Central memory CD8-positive, alpha-beta T cell (primary cell): ENCODE results near the gene SERPINB3.
"Not testable (repeated sequence)": the region's sequence is repeated elsewhere in the genome, so short reads cannot be mapped to it uniquely, and the experiment has no call there.

Experiments
- ATAC-seq: fragments of 150-1000 bp; cut with Tn5 transposase; replicated peaks from 2 replicates; pipeline ENCODE4 v1.10.0; 2022; ENCODE audit warnings: mild to moderate bottlenecking, moderate FRiP score, moderate number of reproducible peaks; ENCODE audit not compliant: poor library complexity, severe bottlenecking; ENCODE audit errors: extremely low read depth
- DNase-seq, 2 donors: peaks; one replicate each; pipeline ENCODE4 v3.0.0; 2021; ENCODE audit warnings: low spot score in 2 of 2
- H3K27ac Mint-ChIP-seq: one replicate; pipeline ENCODE4 v1.8.0; 2022; ENCODE audit warnings: low read depth, mild to moderate bottlenecking, moderate library complexity, mixed read lengths
- H3K27me3 Mint-ChIP-seq: one replicate; pipeline ENCODE4 v1.8.0; 2022; ENCODE audit warnings: mixed read lengths
- H3K36me3 Mint-ChIP-seq: one replicate; pipeline ENCODE4 v1.8.0; 2022; ENCODE audit warnings: mild to moderate bottlenecking, moderate library complexity, mixed read lengths; ENCODE audit not compliant: insufficient read depth
- H3K4me1 Mint-ChIP-seq: one replicate; pipeline ENCODE4 v1.8.0; 2022; ENCODE audit warnings: mixed read lengths
- H3K4me3 Mint-ChIP-seq: one replicate; pipeline ENCODE4 v1.8.0; 2022; ENCODE audit warnings: mild to moderate bottlenecking, moderate library complexity, mixed read lengths
- H3K9me3 Mint-ChIP-seq: one replicate; pipeline ENCODE4 v1.8.0; 2022; ENCODE audit warnings: mixed read lengths

SERPINB3 gene

DNA sequence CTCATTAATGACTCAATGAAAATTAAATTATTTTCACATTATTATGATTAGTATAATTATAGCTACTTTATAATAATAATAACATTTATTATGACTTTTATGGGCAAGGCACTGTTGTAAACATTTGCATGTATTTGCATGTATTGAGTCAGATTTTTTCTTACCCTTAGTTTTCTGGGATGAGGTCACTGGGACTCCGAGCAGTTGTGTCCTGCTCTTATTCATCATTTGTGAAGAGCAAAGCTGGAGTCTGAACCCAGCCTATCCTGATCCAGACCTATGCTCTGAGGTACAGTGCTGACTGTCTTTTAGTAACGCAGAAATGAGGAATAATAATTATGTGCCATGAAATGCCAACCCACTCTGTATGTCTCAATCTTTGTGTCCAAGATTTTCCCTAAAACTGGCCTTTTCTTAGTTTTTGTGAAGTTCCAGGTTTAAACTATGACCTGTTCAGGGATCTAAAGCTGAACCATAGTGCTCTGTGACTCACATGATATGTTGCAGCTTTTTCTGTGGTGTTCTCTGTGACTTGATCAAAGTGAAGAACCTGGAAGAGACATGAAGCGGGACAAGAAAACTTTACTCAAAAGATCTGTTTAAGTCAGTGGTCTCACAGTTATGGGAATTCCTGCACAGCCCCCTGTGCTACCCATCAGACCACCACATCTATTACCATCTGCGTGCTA lies 18.9 kb downstream of the SERPINB3 start:
- H3K27me3 Mint-ChIP-seq, result peaks cover 12% of the 10 kb centered on the region
- H3K9me3 Mint-ChIP-seq, H3K4me1 Mint-ChIP-seq, DNase-seq, H3K4me3 Mint-ChIP-seq, ATAC-seq, H3K27ac Mint-ChIP-seq, H3K36me3 Mint-ChIP-seq: not testable (repeated sequence)

DNA sequence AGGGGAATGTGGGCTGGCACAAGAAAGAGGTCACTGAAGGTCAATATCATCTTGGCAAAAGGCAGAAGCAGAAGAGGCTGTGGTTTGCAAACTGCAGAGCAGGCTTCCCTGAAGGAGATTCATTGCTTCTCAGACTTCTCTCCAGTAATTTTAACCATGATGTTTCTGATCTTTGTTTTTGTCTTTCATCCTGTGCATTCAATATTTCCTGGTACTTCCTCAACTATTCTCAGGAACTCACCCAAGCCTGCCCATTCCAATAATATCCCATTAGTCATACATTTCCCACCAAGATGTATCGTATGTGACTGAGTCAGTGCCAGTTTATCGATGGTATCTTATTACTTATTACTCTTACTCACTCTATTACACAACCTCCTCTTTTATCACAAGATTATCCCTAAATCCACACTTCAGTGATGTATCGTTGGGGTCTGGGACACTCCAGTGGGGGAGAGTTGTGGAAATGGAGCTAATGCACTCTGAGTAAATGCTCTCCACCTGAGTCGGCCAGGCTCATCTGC lies 20.5 kb downstream of the SERPINB3 start:
- H3K27ac Mint-ChIP-seq, H3K27me3 Mint-ChIP-seq, DNase-seq, H3K4me3 Mint-ChIP-seq, H3K36me3 Mint-ChIP-seq, H3K4me1 Mint-ChIP-seq, ATAC-seq, H3K9me3 Mint-ChIP-seq: not testable (repeated sequence)

DNA sequence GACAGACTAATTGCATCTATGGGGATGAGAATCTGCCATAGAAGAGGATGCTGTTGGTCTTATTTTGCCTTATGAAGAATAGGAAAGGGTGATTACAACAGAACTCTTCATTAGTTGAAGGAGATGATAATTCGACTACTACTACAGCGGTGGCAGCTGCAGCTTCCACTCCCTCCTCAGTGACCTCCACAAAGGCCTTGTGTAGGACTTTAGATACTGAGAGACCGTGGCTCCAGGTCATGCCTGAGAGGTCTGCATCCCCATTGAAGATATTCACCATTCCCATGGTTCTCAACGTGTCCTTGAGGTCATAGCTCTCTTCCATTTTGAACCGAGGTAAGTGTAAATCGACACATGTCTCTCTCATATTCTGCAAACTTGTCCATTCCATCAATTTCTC lies 24.0 kb downstream of the SERPINB3 start:
- H3K4me1 Mint-ChIP-seq, result no peaks in the 10 kb centered on the region
- no peak overlapping the region for H3K4me3 Mint-ChIP-seq
- no peaks in the 10 kb centered on the region for H3K27me3 Mint-ChIP-seq
- no peak overlapping the region for H3K27ac Mint-ChIP-seq
- H3K9me3 Mint-ChIP-seq, result no peaks in the 10 kb centered on the region
- no peak for DNase-seq
- H3K36me3 Mint-ChIP-seq, result no peaks in the 10 kb centered on the region
- no peak for ATAC-seq

DNA sequence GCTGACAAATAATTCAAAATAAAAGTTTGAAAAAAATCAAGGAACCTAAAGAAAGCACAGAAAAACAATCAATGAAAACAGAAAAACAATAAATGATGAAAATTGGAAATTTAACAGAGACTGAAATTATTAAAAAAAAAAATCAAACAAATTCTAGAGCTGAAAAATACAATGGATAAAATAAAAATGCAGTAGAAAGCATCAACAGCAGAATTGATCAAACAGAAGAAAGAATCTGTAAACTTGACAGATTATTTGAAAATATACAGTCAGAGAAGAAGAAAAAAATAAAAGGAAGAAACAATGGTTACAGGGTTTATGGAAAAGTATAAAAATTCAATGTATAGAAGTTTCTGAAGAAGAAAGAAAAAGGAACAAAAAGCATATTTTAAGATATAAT lies 33.9 kb downstream of the SERPINB3 start:
- Mint-ChIP-seq H3K4me3 (no peak overlapping the region), H3K27me3 (peaks cover 7% of the 10 kb centered on the region), H3K4me1 (no peaks in the 10 kb centered on the region), H3K27ac (no peak overlapping the region), H3K36me3 (no peaks in the 10 kb centered on the region), H3K9me3 (peaks cover 27% of the 10 kb centered on the region)
- DNase-seq (no peak), ATAC-seq (no peak)

DNA sequence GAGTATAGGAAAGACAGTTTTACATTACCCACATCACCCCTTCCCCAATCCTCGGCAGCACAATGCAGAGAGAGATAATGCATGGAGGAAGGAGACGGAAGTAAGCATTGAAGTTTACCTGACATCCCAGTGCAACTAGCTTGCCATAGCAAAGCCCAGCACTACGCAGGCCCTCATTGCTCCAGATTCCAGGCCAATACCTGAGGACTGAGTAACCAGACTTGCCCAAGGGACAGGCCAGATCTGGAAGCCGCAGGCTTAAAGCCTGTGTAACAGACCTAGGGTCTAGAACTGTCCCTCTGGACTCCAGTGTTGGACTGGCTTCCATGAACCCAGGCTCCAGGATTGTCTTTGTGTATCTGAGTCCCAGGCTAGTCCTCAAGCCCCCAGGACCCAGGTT lies 35.3 kb downstream of the SERPINB3 start:
- H3K4me3 Mint-ChIP-seq, result no peak overlapping the region
- H3K27me3 Mint-ChIP-seq, result peaks cover 7% of the 10 kb centered on the region
- H3K9me3 Mint-ChIP-seq, result peaks cover 30% of the 10 kb centered on the region
- H3K27ac Mint-ChIP-seq, result no peak overlapping the region
- DNase-seq, result no peak
- no peak for ATAC-seq
- H3K4me1 Mint-ChIP-seq, result no peaks in the 10 kb centered on the region
- no peaks in the 10 kb centered on the region for H3K36me3 Mint-ChIP-seq

DNA sequence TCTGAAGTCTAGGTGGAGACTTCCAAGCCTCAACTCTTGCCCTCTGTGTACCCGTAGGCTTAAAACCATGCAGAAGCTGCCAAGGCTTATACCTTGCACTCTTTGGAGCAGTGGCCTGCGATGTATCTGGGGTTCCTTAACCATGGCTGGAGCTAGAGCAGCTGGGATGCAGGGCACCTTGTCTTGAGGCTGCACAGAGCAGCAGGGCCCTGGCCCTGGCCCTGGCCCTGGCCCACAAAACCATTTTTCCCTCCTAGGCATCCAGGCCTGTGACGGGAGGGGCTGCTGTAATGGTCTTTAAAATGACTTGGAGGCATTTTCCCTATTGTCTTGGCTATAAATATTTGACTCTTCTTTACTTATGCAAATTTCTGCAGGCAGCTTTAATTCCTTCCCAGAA lies 36.8 kb downstream of the SERPINB3 start:
- Mint-ChIP-seq H3K27ac (no peak overlapping the region), H3K9me3 (peaks cover 30% of the 10 kb centered on the region), H3K36me3 (no peaks in the 10 kb centered on the region), H3K4me3 (no peak overlapping the region), H3K27me3 (peaks cover 7% of the 10 kb centered on the region), H3K4me1 (no peaks in the 10 kb centered on the region)
- no peak for ATAC-seq
- no peak for DNase-seq

DNA sequence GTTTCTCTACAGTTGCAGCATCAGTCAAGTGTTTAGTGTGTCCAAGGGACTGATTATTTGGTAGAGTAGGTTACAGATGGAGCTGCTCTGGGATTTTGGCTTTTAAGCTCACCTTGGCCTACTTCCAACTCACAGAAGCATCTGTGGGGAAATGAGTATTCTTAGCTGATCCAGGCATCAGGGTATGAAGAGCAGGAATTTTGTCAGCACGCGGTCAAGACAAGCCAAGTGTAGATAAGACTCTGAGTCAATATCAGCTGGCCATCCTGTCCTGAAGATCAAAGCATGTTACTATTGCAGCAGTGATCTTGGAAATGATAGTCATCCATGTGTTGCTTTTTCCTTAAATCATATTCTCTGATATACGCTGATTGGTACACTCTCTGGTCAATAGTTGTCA lies 42.0 kb downstream of the SERPINB3 start:
- Mint-ChIP-seq H3K27ac (no peak overlapping the region), H3K36me3 (no peaks in the 10 kb centered on the region), H3K27me3 (no peaks in the 10 kb centered on the region), H3K9me3 (peaks cover 7% of the 10 kb centered on the region), H3K4me3 (no peak overlapping the region), H3K4me1 (no peaks in the 10 kb centered on the region)
- DNase-seq (no peak), ATAC-seq (no peak)

DNA sequence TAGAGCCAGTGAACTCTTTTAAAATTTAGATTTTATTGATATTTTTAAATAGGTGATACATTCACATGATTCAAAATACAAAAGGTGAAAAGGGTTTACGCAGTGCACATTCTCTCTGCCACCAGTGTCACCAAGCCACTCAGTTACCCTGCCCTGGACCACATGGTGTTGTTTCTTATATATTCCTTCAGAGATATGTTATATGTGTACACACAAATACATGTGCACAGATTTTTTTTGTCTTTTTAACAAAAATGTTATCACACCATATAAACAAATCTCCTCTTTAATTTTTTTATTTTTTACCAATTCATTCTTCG lies 43.8 kb downstream of the SERPINB3 start:
- H3K27ac Mint-ChIP-seq, result no peak overlapping the region
- DNase-seq, result no peak
- peaks cover 12% of the 10 kb centered on the region for H3K27me3 Mint-ChIP-seq
- H3K9me3 Mint-ChIP-seq, result peaks cover 3% of the 10 kb centered on the region
- no peak overlapping the region for H3K4me3 Mint-ChIP-seq
- ATAC-seq, result no peak
- H3K36me3 Mint-ChIP-seq, result no peaks in the 10 kb centered on the region
- no peaks in the 10 kb centered on the region for H3K4me1 Mint-ChIP-seq

DNA sequence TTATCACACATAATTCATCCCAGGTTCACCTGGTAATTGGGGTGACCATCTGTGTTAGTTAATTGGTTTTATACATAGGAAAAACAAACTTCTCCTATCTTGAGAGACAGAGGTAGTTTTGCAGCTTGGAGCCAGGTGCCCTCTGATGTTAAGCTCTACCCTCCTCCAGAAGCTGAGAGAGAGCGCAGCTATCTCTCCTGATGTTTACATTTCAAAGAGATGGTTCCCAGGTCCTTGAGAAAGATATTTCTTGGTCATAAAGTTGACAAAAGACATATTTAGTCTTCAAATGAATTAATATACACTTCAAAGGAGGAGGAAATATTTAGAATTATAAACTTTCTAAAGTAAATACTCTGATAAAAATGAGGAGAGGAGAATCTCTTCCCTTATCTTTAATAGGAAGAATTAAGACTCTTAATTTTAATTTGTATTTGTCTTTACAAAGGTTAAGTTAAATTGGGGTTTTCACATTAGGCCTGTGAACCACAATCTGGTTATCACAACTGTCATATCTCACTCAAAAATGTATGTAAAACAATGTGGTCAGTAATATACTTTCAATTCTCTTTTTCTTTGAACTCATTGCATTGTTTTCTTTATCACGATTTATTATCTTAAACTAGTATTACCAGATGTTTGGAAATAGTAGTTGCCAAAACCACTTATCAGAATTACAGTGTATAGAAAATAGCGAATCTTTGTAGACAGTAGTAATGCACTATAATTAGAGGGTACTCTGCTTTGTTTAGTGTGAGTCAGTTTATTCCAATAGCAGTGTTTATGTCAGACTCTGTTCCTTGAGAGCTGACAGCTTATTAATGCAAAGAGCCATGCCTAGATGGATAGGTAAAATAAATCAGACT lies 44.4 kb downstream of the SERPINB3 start:
- DNase-seq (no peak), ATAC-seq (no peak)
- H3K36me3 Mint-ChIP-seq, result peaks cover 1% of the 10 kb centered on the region
- no peak overlapping the region for H3K27ac Mint-ChIP-seq
- H3K9me3 Mint-ChIP-seq, result no peaks in the 10 kb centered on the region
- H3K27me3 Mint-ChIP-seq, result peaks cover 18% of the 10 kb centered on the region
- no peak overlapping the region for H3K4me3 Mint-ChIP-seq
- no peaks in the 10 kb centered on the region for H3K4me1 Mint-ChIP-seq

DNA sequence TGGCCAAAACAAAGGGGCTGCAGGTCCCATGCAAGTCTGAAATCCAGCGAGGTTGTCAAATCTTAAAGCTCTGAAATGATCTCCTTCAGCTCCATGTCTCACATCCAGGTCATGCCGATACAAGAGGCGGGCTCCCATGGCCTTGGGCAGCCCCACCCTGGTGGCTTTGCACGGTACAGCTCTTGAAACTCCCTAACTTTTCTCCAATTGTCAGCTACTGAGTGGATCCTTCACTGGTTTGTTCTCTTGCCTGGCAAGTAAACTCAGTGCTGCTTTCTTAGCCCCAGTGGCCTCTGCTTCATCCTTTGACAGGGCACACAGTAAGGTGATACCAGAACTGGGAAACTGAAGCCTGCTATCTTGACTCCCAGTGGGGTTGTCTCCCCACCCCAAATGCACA lies 48.3 kb downstream of the SERPINB3 start:
- Mint-ChIP-seq H3K4me3 (no peak overlapping the region), H3K36me3 (peaks cover 1% of the 10 kb centered on the region), H3K27ac (no peak overlapping the region), H3K9me3 (no peaks in the 10 kb centered on the region), H3K27me3 (peaks cover 36% of the 10 kb centered on the region), H3K4me1 (no peaks in the 10 kb centered on the region)
- DNase-seq (no peak), ATAC-seq (no peak)

DNA sequence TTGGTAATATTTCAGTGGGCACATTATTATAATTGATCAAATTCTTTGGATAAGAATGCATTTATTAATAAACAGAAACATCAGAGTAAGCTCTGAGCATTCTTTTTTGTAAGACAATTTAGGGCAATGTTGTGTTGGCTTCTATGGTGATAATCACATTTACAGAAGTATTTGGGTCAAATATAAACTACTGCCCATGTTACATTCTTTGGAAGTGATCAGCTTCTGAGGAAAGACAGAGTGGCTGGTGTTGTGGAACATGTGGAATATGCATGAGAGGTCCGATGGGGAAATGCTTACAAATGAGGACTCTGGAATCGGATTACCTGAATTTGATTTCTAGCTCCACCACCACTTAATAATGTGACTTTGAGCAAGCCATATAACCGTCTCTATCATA lies 55.2 kb downstream of the SERPINB3 start:
- Mint-ChIP-seq H3K36me3 (no peaks in the 10 kb centered on the region), H3K27me3 (peaks cover 30% of the 10 kb centered on the region), H3K4me1 (no peaks in the 10 kb centered on the region), H3K4me3 (no peak overlapping the region), H3K9me3 (no peaks in the 10 kb centered on the region), H3K27ac (no peak overlapping the region)
- ATAC-seq (no peak), DNase-seq (no peak)
